Fibroblast of lung (primary cell): ENCODE measurements around the gene GRK4.

ENCODE experiments used
- CTCF ChIP-seq, 2 donors: IDR thresholded peaks in 1 of 2; conservative IDR thresholded peaks in 1 of 2; 1 replicate in 1 of 2; 2 replicates in 1 of 2; pipeline ENCODE4 v1.5.1; 2011 to 2012; ENCODE audit warnings: low read length in 2 of 2, control low read depth in 1 of 2, inconsistent platforms in 1 of 2, low read depth in 1 of 2, mild to moderate bottlenecking in 1 of 2
- EZH2 ChIP-seq: IDR thresholded peaks from 2 replicates; pipeline ENCODE4 v1.5.1; 2012; ENCODE audit warnings: low read length, control low read depth, mild to moderate bottlenecking; ENCODE audit errors: missing control alignments

- TF ChIP-seq CTCF (conservative IDR thresholded peaks at IDR 0.05 in 1 of 2, IDR thresholded peaks at IDR 0.05 in 1 of 2; ENCODE audit: low read depth in 1 of 2, low read length in 2 of 2): no peak
- no peak for TF ChIP-seq EZH2
Measured at GRCh38 chr4:2915789-2916188, 47.6 kb upstream of the GRK4 start.
